ENCODE data around the gene ITGA4. TPM values are rescaled to one million over a fixed set of nuclear protein-coding genes. Genes with fewer than 3 reads are reported as not detected.

The ITGA4 gene
- total and polyA plus RNA-seq, 2 donors (not counting 3 experiments of a cell fraction or from before 2014, with no cell fraction given) = 1.5 to 2.8 TPM

DNA sequence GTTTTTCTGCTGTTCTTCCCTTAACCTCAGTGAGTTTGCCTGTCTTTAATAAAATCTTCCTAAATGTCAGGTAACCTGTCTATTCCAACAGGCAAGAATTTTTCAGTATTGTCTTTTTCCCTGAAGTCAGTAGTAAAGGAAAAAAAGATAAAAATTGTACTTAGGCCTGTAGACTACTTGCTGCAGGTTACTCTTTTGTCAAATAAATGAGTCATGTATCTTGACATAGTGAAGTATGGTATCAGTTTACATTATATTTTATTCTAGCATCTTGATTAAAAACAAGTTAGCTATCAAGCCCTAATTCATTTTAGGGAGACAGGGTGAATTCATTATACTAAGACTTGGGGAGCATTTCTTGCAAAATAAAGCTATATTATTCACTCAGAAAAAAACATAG is 59.8 kb downstream of the ITGA4 start:
- dilution Hi-C loops (cut with MboI; ENCODE audit: extremely low pct_ligation_motif_present, low sequenced_read_pairs) (no loop called here), intact Hi-C loops (cut with micrococcal nuclease) (no loop called here)
- Histone ChIP-seq H3K36me3 (ENCODE audit: control insufficient read depth in 2 of 2, extremely low read depth in 1 of 2, insufficient read depth in 2 of 2, low read length in 2 of 2) (no peaks in the 10 kb centered on the region), H3K79me2 (ENCODE audit: control insufficient read depth, insufficient read depth, low read length) (no peaks in the 10 kb centered on the region), H2AFZ (ENCODE audit: low read depth, low read length) (no peak overlapping the region), H3K27me3 (ENCODE audit: control insufficient read depth in 2 of 2, insufficient read depth in 2 of 2, low read length in 2 of 2) (peaks cover 0 to 2% of the 10 kb centered on the region in 2 experiments), H3K4me1 (ENCODE audit: control insufficient read depth, extremely low read depth, insufficient read depth, low read length) (no peaks in the 10 kb centered on the region), H3K4me2 (ENCODE audit: insufficient read depth, low read length) (no peak overlapping the region), H4K20me1 (replicated peaks; ENCODE audit: control insufficient read depth, extremely low read depth, insufficient read depth, low read length) (no peaks in the 10 kb centered on the region), H3K9me1 (replicated peaks; ENCODE audit: control insufficient read depth, extremely low read depth, insufficient read depth, low read length) (no peaks in the 10 kb centered on the region), H3K27ac (ENCODE audit: insufficient read depth, low read depth, low read length) (no peak overlapping the region), H3K9me3 (replicated peaks; ENCODE audit: control insufficient read depth, insufficient read depth, low read length) (no peaks in the 10 kb centered on the region), H3K4me3 (replicated peaks in 1 of 3; ENCODE audit: insufficient read depth in 1 of 3, low read depth in 1 of 3, low read length in 3 of 3) (no peak overlapping the region), H3K9ac (replicated peaks; ENCODE audit: extremely low read depth, insufficient read depth, low read length) (no peak overlapping the region)
- ChIA-PET CTCF (interaction anchor here (1.2 kb wide), 1 partner anchor 11 kb away, joined by 3 read pairs; no protein-coding TSS in a partner anchor), POLR2A (no interaction called here)
- DNase-seq (ENCODE audit: low read depth, low spot score) (no peak), FAIRE-seq (no peak)
- TF ChIP-seq JUN (IDR thresholded peaks at IDR 0.05; ENCODE audit: borderline replicate concordance, insufficient read depth, insufficient read length, low read depth) (no peak), FOS (IDR thresholded peaks at IDR 0.05; ENCODE audit: borderline replicate concordance, insufficient read depth, low read length) (no peak), POLR2AphosphoS5 (IDR thresholded peaks at IDR 0.05; ENCODE audit: insufficient read depth, low read depth, low read length) (no peak), POLR2A (IDR thresholded peaks at IDR 0.05; ENCODE audit: low read depth, low read length) (no peak), GATA2 (IDR thresholded peaks at IDR 0.05; ENCODE audit: insufficient read depth, insufficient read length, low read depth, low read length) (no peak), EZH2 (IDR thresholded peaks at IDR 0.05; ENCODE audit: borderline replicate concordance, low read depth, low read length, severe bottlenecking) (no peak), CTCF (IDR thresholded peaks at IDR 0.05; ENCODE audit: extremely low read depth in 1 of 2, insufficient read depth in 1 of 2, low read depth in 1 of 2, low read length in 2 of 2) (no peak), MYC (IDR thresholded peaks at IDR 0.05; ENCODE audit: low read depth, low read length) (no peak)
- TF ChIP-seq, protein P1, sequence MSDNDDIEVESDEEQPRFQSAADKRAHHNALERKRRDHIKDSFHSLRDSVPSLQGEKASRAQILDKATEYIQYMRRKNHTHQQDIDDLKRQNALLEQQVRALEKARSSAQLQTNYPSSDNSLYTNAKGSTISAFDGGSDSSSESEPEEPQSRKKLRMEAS (IDR thresholded peaks at IDR 0.05; ENCODE audit: insufficient read depth, insufficient read length) = no peak
- BruUV-seq (replicated peaks) = no TSS peak

All from endothelial cell of umbilical vein (primary cell).